ENCODE results near the gene NEU1. TPM values are rescaled to one million over a fixed set of nuclear protein-coding genes. Genes with fewer than 3 reads are reported as not detected.
A peak's percentile ranks its signal among the peaks of the same experiment; 100 is the strongest.
"Not testable (repeated sequence)": the region's sequence is repeated elsewhere in the genome, so short reads cannot be mapped to it uniquely, and the experiment has no call there.

Gene NEU1
- total RNA-seq, 2 donors from 2014 or later: 29.3 to 30.6 TPM

- DNase-seq (no peak), ATAC-seq (no peak)
- Histone ChIP-seq H3K27ac (no peak overlapping the region), H3K4me1 (peaks cover under 1% of the 10 kb centered on the region), H3K4me3 (no peak overlapping the region), H3K27me3 (no peaks in the 10 kb centered on the region), H3K36me3 (replicated peaks in 1 of 2; ENCODE audit: insufficient read depth in 1 of 2, low read depth in 2 of 2) (no peaks in the 10 kb centered on the region), H3K9me3 (no peaks in the 10 kb centered on the region)
- 69 to 80% methylated on average over 6 to 8 of the region's 8 CpGs for WGBS, 2 donors
- intact Hi-C loops (cut with DNase I): no loop called here
- no peak for TF ChIP-seq CTCF (IDR thresholded peaks at IDR 0.05)
- no peak for TF ChIP-seq POLR2A (IDR thresholded peaks at IDR 0.05)
These were observed 6.7 kb upstream of the NEU1 start for GRCh38 chr6:31869343-31869742.

GRCh38 chr6:31868658-31868971, 6.0 kb upstream of the NEU1 start:
- H3K27me3 ChIP-seq; DNase-seq; H3K27ac ChIP-seq; intact Hi-C loops (cut with DNase I); ATAC-seq; H3K4me1 ChIP-seq; H3K36me3 ChIP-seq (replicated peaks in 1 of 2; ENCODE audit: insufficient read depth in 1 of 2, low read depth in 2 of 2); H3K4me3 ChIP-seq; H3K9me3 ChIP-seq: not testable (repeated sequence)
- WGBS, 2 donors: 82% methylated on average over 1 of the region's 1 CpG

DNA sequence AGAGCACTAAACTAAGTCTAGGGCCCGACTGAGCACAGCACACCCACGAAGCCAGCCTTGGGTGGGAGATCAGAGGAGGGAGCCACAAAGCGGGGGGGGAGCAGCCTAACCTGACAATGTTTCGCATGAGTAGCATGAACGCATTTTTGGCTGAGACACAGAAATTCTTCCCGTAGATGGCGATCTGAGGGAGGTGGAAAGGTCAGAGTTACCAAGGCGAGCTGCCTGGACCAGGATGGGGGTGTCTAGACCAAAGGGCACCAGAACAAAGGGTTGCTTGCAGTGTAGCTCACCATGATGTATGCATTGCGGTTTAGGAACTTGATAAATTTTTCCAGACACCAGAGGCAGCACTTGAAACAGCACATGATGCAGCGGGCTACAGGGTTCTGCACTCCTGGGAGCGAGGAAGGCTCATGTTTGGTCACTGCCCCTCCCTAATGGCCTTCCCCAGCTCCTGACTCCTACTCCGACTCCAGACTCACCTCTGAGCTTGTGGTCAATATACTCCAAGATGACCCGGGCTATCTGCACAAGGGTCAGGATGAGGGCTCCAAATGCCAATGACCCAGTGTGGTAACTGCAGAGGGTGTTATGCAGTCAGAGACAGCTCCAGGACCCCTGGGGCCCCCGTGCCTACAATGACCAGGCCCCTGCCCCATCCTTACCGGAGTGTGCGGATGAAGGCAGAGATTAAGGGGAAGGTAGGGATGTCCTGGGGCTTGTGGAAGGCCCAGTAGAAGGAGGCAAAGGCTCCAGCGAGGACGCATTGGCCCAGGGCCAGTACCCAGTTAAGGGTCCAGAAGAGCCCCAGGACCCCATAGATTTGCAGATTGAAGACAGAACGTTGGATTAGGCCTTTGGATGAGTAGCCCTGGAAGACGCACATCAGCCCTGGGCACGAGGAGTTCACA, 2.8 kb upstream of the NEU1 start:
- TF ChIP-seq POLR2A (IDR thresholded peaks at IDR 0.05) (no peak), CTCF (IDR thresholded peaks at IDR 0.05) (no peak)
- Histone ChIP-seq H3K4me3 (no peak overlapping the region), H3K36me3 (replicated peaks in 1 of 2; ENCODE audit: insufficient read depth in 1 of 2, low read depth in 2 of 2) (no peaks in the 10 kb centered on the region), H3K9me3 (no peaks in the 10 kb centered on the region), H3K27ac (no peak overlapping the region), H3K4me1 (peaks cover 19% of the 10 kb centered on the region), H3K27me3 (no peaks in the 10 kb centered on the region)
- DNase-seq (no peak), ATAC-seq (no peak)
- intact Hi-C loops (cut with DNase I): no loop called here
- WGBS, 2 donors: 78 to 82% methylated on average over 21 of the region's 21 CpGs

GRCh38 chr6:31864818-31865204, 2.2 kb upstream of the NEU1 start:
- no peak for ATAC-seq
- Histone ChIP-seq H3K27ac (no peak overlapping the region), H3K27me3 (no peaks in the 10 kb centered on the region), H3K4me1 (peaks cover 19% of the 10 kb centered on the region), H3K9me3 (no peaks in the 10 kb centered on the region), H3K4me3 (no peak overlapping the region), H3K36me3 (replicated peaks in 1 of 2; ENCODE audit: insufficient read depth in 1 of 2, low read depth in 2 of 2) (peaks cover 3% of the 10 kb centered on the region in 2 donors)
- intact Hi-C loops (cut with DNase I): no loop called here
- 78 to 80% methylated on average over 8 of the region's 8 CpGs for WGBS, 2 donors
- DNase-seq: no peak
- TF ChIP-seq CTCF (IDR thresholded peaks at IDR 0.05) (no peak), POLR2A (IDR thresholded peaks at IDR 0.05) (no peak)

GRCh38 chr6:31864123-31864562, 1.5 kb upstream of the NEU1 start:
- ATAC-seq; H3K9me3 ChIP-seq; H3K4me3 ChIP-seq; H3K27me3 ChIP-seq; intact Hi-C loops (cut with DNase I); DNase-seq: not testable (repeated sequence)
- WGBS, 2 donors: 9 to 12% methylated on average over 13 to 16 of the region's 16 CpGs
- H3K36me3 ChIP-seq (replicated peaks in 1 of 2; ENCODE audit: insufficient read depth in 1 of 2, low read depth in 2 of 2): peaks cover 7 to 10% of the 10 kb centered on the region in 2 donors
- H3K4me1 ChIP-seq: peaks cover 19% of the 10 kb centered on the region
- peak overlapping the region in 3 of 4 donors; percentile 80 to 90 (median 80) for H3K27ac ChIP-seq
